HTERT RPE-1 (cell line): ENCODE results near the gene UBALD2.
"Not testable (repeated sequence)": the region's sequence is repeated elsewhere in the genome, so short reads cannot be mapped to it uniquely, and the experiment has no call there.

ENCODE experiments used
- in situ Hi-C: fragments of 300-500 bp; cut with MboI; formaldehyde crosslinking; loops from 4 replicates; pipeline ENCODE4 v1.14.3; 2020; ENCODE audit warnings: low sequenced_read_pairs

UBALD2 gene

GRCh38 chr17:76244721-76245120 lies 20.4 kb upstream of the UBALD2 start:
- in situ Hi-C loops = not testable (repeated sequence)

GRCh38 chr17:76246080-76247066 lies 18.8 kb upstream of the UBALD2 start:
- in situ Hi-C loops = no loop called here

DNA sequence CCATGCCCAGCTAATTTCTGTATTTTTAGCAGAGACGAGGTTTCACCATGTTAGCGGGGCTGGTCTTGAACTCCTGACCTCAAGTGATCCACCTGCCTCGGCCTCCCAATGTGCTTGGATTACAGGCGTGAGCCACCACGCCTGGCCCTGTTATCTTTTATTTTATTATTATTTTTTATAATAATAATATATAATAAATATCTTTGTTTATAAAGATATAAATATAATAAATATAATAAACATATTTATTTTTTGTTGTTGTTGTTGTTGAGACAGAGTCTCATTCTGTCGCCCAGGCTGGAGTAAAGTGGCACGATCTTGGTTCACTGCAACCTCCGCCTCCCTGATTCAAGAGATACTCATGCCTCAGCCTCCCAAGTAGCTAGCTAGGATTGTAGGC lies 17.8 kb upstream of the UBALD2 start:
- in situ Hi-C loops = no loop called here

GRCh38 chr17:76248013-76248782 lies 16.9 kb upstream of the UBALD2 start:
- in situ Hi-C loops = no loop called here

DNA sequence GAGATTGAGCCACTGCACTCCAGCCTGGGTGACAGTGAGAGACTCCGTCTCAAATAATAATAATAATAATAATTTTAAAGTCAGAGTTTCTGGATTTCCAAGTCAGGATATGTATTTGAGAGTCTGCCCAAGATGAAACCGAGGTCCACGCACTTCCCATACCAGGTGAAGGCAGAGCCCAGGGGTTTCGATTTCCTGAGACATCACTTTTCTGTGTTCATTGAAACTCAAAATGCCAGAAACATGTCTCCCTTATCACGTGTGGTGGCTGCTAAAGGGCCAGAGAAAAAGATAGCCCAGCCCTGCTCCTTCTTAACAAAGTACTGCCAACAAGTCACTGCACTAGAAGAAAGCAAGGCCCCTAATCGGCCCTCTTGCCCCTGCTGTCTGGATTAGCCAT lies 15.0 kb upstream of the UBALD2 start:
- in situ Hi-C loops = no loop called here

DNA sequence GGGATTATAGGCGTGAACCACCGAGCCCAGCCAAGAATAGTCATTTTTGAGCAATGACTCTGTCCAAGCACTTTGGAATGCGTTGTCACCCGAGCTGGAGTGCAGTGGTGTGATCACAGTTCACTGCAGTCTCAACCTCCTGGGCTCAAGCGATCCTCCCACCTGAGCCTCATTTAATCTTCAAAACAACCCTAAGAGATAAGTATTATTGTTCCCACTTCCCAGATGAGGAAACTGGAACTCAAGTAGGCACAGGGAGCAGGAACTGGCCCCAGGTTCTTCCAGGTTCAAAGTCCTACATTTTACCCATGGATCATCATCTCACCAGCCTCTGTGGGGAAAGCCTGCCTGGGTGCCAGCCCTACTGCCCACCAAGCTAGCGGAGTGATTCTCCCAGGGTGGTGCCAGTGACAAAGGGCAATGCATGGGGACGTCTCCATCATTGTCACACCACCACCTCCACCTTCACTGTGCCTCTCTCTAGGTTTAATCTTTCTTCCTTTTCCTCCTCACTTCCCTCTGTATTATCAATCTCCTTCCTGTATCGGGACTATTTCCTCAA lies 13.6 kb upstream of the UBALD2 start:
- in situ Hi-C loops = no loop called here

GRCh38 chr17:76252040-76252954 lies 12.9 kb upstream of the UBALD2 start:
- in situ Hi-C loops = no loop called here

DNA sequence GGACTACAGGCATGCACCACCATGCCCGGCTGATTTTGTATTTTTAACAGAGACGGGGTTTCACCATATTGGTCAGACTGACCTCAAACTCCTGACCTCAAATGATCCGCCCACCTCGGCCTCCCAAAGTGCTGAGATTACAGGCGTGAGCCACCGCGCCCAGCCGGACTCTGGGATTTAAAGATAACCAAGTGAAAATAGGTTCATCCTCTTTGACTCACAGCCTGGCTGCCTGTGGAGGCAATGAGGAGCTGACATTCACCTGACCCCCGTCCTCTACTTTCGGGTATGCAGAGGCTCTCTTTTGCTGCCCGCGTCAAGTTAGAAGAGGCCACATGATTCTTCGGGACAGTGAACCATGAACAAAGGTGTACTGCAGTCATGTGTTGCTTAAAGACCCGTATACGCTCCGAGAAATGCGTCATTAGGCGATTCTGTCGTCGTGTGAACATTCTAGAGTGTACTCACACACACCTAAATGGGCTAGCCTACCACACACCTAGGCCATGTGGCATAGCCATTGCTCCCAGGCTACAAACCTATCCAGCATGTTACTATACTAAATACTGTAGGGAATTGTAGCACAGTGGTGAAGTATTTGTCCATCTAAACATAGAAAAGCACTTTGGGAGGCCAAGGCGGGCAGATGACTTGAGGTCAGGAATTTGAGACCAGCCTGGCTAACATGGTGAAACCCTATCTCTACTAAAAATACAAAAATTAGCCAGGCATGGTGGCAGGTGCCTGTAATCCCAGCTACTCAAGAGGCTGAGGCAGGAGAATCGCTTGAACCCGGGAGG lies 12.0 kb upstream of the UBALD2 start:
- in situ Hi-C loops = not testable (repeated sequence)

DNA sequence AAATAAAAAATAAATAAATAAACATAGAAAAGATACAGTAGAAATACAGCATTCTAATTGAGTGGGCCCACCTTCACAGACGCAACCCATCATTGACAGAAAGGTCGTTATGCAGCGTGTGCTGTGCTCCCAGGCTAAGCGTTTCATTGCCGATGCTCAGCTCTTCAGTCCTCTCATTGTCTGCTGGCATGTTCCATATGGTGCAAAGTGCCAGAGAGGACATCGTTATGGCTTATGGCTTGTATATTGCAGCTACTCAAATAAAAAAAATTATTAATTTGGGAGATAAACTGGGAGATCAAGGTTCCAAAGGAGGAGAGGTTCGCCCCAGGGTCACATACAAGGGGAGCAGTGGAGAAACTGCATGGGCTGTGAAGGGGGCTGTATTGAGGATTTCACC lies 11.3 kb upstream of the UBALD2 start:
- in situ Hi-C loops = no loop called here

GRCh38 chr17:76254275-76254674 lies 10.9 kb upstream of the UBALD2 start:
- in situ Hi-C loops = no loop called here

- in situ Hi-C loops = no loop called here
Observed at GRCh38 chr17:76255801-76256429, 9.2 kb upstream of the UBALD2 start.

- in situ Hi-C loops = not testable (repeated sequence)
Observed at GRCh38 chr17:76256430-76257050, 8.6 kb upstream of the UBALD2 start.

DNA sequence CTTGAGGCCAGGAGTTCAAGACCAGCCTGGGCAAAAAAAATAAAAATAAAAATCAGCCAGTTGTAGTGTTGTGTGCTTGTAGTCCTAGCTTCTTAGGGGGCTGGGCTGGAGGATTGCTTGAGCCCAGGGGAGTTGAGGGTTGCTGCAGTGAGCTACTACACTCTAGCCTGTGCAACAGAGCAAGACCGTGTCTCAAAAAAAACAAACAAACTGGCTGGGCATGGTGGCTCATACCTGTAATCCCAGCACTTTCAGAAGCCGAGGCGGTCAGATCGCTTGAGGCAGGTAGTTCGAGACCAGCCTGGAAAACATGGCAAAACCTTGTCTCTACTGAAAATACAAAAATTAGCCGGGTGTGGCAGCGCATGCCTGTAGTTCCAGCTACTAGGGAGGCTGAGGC lies 4.9 kb upstream of the UBALD2 start:
- in situ Hi-C loops = no loop called here

GRCh38 chr17:76260669-76261068 lies 4.5 kb upstream of the UBALD2 start:
- in situ Hi-C loops = no loop called here

DNA sequence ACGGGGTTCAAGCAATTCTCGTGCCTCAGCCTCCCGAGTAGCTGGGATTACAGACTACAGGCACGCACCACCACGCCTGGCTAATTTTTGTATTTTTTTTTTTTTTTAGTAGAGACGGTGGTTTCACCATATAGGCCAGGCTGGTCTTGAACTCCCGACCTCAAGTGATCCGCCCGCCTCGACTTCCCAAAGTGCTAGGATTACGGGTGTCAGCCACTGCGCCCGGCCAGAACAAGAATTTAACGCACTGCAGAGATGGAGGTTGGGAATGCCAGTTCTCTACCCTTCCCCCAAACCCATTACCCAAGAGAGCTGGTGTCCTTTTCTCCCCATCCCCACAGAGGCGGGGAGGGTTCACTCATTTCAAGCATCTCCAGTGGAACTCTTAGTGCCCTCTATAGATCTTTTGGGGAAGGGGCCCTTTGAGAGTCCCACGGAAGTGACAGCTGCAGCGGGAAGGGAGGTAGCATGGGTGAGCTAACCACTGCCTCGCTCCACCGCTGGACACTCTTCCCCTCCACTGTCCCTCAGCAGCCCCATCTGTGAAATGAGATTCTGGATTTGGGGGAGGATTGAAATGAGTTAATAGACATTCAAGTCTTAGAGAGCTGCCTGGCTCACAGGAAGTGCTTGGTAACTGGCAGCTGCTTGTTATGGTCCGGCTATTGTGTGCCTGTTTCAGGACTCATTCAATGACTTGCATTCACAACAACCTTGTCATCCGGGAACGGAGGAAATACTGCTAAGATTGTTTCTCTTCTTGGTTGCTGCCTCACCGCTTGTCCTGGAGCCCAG lies 3.5 kb upstream of the UBALD2 start:
- in situ Hi-C loops = no loop called here

DNA sequence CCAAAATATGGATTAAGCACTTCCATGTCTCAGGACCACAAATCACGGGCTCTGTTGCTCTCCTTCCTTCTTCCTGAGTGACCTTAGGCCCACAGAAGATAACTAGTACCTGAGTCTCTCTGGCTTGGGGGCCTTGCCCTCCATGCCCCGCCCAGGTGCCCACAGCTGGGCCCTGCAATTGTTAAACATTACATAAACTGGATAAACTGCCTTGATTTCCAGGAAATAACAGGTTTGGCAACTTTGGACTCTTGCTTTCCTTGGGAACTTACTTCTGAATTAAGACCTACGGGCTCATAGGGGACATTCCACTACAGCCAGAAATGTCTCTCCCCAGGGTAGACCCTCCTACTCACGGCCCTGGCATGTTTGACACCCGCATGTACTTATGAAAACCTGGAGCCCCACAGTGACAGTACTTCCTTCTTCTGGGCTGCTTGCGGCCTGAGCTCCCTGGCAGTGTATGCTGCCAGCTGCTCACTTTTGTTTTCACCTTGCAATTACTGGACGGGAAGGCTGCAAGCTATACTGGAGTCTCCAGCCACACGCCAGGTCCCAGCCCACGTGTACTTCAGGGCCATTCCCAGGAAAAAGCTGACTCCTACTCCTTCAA lies 2.3 kb upstream of the UBALD2 start:
- in situ Hi-C loops = no loop called here

DNA sequence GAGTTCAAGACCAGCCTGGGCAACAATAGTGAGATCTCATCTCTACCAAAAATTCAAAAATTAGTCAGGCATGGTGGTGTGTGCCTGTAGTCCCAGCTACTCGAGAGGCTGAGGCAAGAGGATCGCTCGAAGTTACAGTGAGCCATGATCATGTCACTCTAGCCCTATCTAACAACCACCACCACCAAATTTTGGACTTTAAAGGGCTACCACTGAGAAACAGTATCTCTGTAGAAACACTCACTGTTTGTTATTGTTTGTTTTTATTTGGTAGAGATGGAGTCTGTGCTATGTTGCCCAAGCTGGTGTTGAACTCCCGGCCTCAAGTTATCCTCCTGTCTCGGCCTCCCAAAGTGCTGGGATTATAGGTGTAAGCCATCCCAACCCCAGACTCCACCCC lies 1.3 kb upstream of the UBALD2 start:
- in situ Hi-C loops = no loop called here

- in situ Hi-C loops = no loop called here
Observed at GRCh38 chr17:76264425-76264754, 758 bp upstream of the UBALD2 start.
